Cortex of kidney (tissue), 1 donor: Measurements from ENCODE around the gene GOLGA7B.
"Not testable (repeated sequence)": the region's sequence is repeated elsewhere in the genome, so short reads cannot be mapped to it uniquely, and the experiment has no call there.

Source experiments
- DNase-seq: peaks from one replicate; lab custom pipeline; 2025; lab: John Stamatoyannopoulos, UW

Gene GOLGA7B

DNA sequence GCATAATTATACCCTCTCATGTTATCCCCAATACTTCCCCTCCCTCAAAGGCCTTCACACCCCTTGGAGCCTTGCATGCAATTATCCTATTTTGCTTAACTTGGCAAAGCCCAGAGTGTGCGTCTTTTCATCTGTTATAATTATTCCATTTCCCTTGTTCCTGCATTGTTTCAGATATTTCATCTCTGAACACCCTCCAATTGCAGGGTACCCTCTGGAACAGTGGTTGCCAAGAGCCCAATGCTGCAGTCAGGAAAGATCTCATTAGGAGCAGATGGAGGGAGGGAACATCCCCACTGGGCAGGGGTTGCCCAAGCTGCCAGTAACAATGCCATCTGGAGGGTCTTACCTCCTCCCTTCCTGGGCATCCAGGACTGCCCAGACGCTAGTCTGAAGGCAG, 18.4 kb upstream of the GOLGA7B start:
- DNase-seq = no peak

DNA sequence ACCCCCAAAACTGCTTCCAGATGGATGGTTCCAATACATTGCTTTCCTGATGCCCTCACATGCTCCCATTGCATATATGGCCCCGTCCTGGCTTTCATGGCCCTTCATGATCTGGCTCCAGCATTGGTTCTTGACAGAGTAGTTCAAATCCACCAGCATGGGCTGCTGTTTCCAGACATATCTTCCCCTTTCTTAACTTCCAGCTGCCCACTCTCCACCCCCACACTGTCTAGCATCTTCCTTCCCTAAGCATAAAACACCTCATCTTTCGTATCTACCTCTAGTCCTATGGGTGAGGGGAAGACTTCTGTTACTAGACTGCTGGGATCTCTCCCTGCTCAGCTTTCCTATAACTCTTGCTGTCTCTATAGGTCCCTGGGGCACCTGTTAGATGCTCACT, 13.2 kb upstream of the GOLGA7B start:
- DNase-seq = no peak

DNA sequence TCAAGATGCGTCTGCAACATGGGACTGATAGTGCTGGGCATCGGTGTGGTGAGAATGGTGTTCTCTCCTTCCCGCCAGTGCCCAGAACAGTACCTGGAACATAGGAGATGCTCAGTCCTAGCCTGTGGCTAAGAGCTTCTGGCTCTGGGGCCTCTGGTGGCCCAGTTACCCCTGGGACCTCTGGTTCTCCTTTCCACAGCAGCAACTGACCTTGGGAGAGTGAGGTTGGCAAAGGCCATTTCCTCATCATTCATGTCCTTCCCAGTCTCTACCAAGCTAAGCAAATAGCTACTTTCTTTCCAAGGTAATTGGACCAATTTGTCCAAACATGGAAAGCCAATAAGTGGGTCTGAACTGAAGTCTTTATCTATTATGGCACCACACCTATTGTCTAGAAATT, 11.6 kb upstream of the GOLGA7B start:
- no peak for DNase-seq

GRCh38 chr10:97841166-97841565, 8.5 kb upstream of the GOLGA7B start:
- DNase-seq = not testable (repeated sequence)

GRCh38 chr10:97842114-97842513, 7.5 kb upstream of the GOLGA7B start:
- DNase-seq = not testable (repeated sequence)

DNA sequence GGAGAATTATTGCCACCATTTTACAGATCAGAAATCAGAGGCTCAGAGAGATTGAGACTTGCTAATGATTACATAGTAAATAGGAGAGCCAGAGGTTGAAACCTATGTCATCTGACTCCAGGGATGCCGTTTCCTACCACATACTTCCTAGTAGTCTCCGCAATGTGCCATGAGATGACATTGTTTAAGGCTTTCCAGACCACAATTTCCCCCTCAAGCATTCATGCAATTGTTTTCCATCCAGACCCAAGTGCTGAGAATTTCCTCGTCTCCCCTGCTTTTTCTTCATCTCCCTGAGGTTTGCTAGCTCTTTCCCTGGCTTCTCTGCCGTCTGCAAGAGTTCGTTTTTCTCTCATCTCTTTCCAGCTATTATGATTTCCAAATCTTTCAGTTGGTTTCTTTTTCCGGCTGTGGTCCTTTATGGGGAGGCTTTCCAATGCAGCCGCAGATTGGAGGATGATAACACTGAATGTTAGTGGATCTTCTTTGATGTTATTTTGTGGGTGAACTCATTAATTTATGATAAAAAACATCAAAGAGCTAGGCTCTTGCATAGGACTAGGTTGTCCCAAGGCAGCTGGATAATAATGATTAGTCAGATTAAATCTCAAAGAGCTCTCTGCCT, 6.9 kb upstream of the GOLGA7B start:
- no peak for DNase-seq

GRCh38 chr10:97843281-97843671, 6.4 kb upstream of the GOLGA7B start:
- no peak for DNase-seq

DNA sequence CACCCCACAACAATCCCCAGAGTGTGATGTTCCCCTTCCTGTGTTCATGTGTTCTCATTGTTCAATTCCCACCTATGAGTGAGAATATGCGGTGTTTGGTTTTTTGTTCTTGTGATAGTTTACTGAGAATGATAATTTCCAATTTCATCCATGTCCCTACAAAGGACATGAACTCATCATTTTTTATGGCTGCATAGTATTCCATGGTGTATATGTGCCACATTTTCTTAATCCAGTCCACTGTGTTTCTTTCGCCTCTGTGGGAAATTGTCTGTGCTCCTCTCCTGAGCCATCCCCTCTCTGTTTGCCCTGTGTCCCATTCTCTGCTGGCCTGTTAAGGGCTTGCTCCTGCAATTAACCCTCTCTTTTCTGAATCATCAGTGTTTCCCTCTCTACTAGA, 5.7 kb upstream of the GOLGA7B start:
- not testable (repeated sequence) for DNase-seq

DNA sequence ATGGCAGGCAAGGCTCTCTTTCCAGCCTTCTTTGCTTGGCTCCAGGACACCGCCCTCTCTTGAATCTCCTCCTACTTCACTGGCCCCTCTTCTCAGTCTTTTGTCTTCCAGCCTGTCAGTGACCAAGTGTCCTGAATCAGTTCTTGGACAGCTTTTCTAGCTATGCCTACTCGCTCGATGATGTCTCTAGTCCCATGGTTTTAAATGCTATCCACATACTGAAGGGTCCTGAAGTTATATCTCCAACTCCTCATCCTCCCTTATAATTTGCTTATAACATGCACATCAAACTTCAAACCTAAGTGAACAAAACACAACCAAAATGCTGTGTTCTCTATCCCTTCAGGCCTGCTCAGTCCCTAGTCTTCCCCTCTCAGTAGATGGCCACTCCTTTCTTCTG, 5.0 kb upstream of the GOLGA7B start:
- no peak for DNase-seq

DNA sequence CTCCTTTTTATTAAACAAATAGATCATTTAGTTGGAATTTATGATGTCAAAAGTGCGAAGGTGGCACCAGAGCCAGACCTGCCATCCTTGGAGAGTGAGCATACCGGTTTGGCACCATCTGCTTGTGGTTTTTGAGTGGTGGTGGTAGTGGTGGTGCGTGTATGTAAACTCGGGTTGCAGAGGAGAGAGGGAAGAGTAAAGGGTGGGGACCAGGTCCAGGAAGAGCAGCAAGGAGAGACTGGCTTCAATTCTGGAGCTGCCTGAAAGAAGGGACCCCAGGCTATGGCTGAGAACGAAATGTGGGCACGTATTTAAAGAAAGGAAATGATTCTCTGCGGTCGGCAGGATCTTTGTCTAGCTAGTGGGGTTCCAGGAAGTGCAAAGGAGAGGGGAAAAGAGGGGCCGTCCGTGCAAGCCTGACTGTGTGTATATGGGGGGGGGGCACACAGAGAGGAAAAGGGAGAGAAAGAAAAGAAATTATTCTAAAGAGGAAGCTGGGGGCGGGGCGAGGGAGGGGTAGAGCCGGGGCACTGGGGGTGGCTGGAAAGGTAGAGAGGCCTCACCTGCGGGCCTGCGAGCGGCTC, 448 bp upstream of the GOLGA7B start:
- DNase-seq = no peak

GRCh38 chr10:97850446-97850845, 803 bp downstream of the GOLGA7B start:
- DNase-seq = no peak

- DNase-seq = no peak
These were observed 1.8 kb downstream of the GOLGA7B start for GRCh38 chr10:97851341-97852001.

- DNase-seq = no peak
These were observed 2.6 kb downstream of the GOLGA7B start for GRCh38 chr10:97852277-97852676.

DNA sequence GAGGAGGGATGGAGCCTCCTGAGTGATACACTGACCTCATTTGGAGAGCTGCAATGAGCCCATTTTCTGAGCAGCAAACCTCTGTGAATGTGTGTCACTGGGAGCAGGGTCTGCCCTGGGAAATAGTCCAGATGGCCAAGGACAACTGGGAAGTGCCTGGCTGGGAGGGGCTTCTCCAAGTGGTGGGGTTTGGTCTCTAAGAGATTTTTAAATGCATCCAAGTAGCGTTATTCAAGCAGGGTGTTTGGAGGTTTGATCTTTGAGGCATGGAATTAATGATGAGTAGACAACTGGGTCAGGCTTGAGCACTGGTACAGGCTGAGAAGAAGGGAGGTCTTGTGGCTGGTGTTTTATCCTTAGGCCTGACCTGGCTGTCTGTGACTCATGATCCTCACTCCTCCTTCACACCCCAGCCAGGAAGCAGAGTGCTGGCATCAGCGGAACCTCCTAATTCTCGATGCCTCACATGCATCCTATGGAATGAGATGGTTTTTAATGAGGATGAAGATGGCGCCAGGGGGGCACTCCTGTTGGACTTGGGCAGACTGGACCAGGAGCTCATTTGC, 3.3 kb downstream of the GOLGA7B start:
- no peak for DNase-seq

DNA sequence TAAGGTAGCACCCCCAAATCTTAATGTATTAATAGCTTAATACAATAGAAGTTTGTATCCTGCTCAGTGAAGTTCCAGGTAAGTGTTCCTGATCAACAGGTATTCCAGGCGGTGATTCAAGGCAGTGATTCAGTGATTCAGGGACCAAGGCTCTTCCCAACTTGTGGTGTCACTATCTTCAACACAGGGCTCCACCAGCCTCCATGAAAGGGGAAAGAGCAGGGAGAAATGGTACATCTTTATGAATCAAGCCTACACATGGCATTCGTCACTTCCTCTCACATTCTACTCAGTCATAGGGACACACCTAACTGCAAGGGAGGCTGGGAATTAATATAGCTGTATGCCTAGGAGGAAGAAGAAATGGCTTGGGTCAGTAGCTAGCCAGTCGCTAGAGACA, 5.1 kb downstream of the GOLGA7B start:
- DNase-seq = no peak

- no peak for DNase-seq
These were observed 8.4 kb downstream of the GOLGA7B start for GRCh38 chr10:97858001-97858439.

DNA sequence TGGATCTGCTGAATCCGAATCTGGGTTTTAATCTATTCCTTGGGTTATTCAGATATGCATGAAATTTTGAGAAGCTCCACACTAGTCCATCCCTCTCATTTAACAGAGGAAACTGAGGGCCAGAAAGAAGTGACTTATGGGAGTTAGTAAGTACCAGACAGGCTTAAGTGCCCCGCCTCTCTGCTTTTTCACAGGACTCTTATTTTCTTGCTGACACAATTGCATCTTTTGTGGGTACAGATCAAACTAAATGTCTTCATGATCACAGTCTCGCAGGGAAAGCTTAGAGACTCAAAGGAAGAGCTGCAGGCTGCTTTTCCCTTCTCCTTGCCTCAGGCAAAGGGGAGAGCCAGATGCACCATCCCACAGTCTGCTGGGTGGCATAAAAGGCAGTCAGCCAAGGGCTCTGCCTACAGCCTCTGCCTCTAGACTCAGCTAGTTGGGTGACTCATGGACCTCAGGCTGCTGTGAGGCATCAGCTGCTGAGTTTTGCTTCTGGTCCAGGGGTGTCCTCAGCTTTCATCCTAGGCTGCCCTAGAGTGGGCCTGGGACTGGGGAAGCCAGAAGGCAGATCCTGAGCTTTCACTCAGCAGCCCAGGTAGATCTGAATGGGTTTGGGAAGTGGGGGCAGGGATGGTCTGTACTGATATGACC, 11.6 kb downstream of the GOLGA7B start:
- DNase-seq = no peak

DNA sequence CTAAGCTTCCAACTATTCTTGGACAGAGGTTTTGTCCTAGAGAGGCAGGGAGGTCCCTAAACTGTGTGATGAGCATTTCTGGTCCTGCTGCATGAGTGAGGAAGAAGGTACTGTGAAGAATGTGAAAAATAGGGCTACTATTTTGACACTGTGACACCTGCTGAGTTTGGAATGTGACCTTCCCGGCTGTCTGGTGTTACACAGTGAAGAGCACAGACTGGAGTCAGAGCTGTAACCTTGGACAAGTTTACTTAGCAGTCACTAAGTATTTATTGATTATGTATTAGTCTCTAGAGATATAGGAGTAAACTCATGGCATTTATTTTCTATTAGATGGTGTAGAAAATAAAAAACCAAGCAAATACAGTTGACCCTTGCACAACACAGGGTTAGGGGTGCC, 12.3 kb downstream of the GOLGA7B start:
- no peak for DNase-seq

DNA sequence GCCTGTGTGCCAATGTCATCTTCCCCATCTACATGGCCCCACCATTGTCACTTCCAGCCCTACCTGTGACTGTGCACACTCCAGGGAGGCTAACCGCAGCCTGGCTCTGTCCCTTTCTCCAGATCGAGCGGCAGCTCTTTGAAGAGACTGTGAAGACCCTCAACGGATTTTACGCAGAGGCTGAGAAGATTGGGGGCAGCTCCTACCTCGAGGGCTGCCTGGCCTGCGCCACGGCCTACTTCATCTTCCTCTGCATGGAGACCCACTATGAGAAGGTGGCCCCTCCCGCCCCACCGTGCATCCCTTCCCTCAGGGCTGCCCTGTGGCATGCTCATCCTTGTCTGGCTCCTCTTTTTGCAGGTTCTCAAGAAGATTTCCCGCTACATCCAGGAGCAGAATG, 14.2 kb downstream of the GOLGA7B start:
- no peak for DNase-seq

DNA sequence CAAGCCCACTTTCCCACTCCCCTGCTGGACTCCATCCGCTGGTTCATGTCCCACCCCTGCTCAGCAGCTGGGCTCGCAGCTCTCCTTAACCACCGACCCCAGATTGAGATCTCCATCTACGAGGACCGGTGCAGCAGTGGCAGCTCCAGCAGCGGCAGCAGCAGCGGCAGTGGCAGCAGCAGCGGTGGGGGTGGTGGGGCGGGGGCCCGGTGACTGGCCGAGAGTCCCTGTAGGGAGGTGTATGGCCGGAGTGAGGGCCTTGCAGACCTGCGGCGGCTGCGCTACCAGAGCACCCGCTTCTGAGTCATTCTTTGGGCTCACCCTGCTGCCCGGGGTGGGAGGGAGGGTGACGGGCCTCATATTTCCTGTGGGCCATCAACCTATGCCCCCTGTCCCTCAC, 15.8 kb downstream of the GOLGA7B start:
- DNase-seq = no peak

GRCh38 chr10:97866524-97867219, 17.0 kb downstream of the GOLGA7B start:
- no peak for DNase-seq

DNA sequence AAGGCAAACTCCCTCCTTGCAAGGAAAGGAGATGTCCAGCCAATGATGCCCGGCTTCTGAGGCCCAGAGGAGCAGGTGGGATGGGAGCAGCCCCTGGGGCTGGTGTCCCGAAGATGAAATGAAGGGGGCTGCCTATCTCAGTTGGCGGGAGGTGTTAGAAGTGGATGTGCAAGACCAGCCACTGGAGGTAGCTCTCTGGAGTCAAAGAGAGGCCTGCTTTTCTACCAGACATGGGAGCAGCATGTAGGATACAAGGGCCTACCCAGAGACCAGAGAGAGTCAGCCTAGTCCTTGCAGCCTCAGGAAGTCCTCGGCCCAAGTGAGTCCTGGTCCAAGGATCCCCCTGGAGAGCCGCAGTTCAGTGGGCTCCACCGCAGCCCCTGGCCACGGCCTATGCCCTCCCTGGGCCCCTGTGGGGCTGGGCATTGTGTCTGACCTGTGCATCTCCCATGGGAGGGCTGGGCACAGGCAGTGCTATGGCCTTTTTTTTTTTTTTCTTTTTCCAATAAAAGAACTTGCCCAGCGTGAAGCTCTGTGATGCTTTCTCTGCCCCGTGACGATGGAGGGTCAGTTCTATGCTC, 17.7 kb downstream of the GOLGA7B start:
- no peak for DNase-seq
